NT2/D1 (cell line): Measurements from ENCODE around the gene MOV10.

ENCODE experiments used
- SUZ12 ChIP-seq: IDR thresholded peaks from 2 replicates; pipeline ENCODE4 v1.6.1; 2011; ENCODE audit not compliant: insufficient read length, insufficient read depth; ENCODE audit errors: extremely low read depth
- YY1 ChIP-seq: IDR thresholded peaks from 2 replicates; pipeline ENCODE4 v1.6.1; 2011; ENCODE audit not compliant: insufficient read length, insufficient read depth
- ZNF274 ChIP-seq: IDR thresholded peaks from 2 replicates; pipeline ENCODE4 v1.6.1; 2011; ENCODE audit warnings: mild to moderate bottlenecking, low read depth, low read length

GRCh38 chr1:112720800-112721199 is 46.3 kb downstream of the MOV10 start:
- TF ChIP-seq YY1 (no peak), ZNF274 (no peak), SUZ12 (no peak)
